Left renal pelvis (tissue), 4 donors: Measurements from ENCODE around the gene RALBP1. TPM values are rescaled to one million over a fixed set of nuclear protein-coding genes. Genes with fewer than 3 reads are reported as not detected.
"Not testable (repeated sequence)": the region's sequence is repeated elsewhere in the genome, so short reads cannot be mapped to it uniquely, and the experiment has no call there.

Experiments used
- DNase-seq, 4 donors: peaks; one replicate each; pipeline ENCODE4 v3.0.0-alpha.2; 2013; ENCODE audit warnings: low read depth in 4 of 4, low spot score in 3 of 4
- polyA plus RNA-seq, 4 donors: library from polyadenylated mRNA; unstranded; fragments of 120-200 nt; gene quantifications; one replicate each; pipeline ENCODE4 v1.2.1, GENCODE V29; 2013; ENCODE audit not compliant: insufficient read length in 4 of 4

RALBP1 gene
- polyA plus RNA-seq: 10 to 100 TPM; 54.1 to 89.9 (median 83.9) TPM

DNA sequence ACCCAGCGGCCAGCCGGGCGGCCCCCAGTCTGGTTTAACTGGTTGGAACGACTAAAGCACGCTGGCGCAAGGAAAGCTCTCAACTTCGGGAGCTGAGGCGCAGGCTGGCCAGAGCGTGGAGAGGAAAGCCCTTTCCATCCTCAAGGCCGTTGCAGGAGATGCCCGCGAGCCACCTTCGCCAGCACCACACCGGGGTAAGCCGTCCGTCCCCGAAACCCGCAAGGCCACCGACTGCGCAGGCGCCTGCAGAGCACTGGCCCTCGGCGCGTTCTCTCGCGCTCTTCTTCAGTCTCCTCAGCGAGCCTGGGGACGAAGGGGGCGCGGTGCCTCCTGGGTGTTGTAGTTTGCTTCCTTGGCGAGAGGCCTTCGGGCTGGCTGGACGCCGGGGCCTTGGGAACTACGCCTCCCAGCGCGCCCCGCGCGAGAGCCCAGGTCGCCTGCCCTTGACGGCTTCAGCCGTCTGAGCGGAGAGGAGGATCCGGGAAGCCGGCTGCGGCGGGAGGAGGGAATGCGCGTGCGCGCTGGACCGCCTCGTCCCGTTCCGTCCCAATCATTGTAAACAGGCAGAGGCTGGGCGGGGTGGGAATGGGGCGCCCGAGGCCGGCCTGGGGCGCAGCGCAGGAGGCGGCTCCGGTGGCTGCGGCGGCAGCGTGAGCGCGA lies at the start of gene RALBP1:
Gene RALBP1, plus strand, starts transcription at position 531 of the 660 bp plus-strand sequence. CDS start 37,533 bp downstream, outside the sequence.
- peak; percentile 99 for DNase-seq

- no peak for DNase-seq
Measured at GRCh38 chr18:9426753-9427152, 48.6 kb upstream of the RALBP1 start.

DNA sequence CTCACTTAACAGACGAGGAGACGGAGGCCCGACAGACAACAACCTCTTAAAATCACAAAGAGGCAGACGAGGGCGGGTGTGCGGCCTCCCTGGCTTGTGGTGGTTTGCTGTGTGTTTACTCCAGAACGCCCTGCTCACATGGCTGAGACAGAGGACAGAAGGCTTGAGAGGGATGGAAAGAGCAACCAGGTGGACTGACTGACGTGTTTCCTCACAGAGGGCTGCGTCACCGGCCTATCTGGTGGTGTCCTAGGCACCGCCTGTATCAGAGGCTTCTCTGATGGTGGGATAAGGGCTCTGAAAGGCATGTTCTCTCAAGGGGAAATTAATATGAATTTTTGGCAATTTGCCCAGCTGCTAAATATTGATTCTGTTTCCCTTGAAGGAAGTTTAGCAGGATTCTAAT lies 47.0 kb upstream of the RALBP1 start:
- no peak for DNase-seq

GRCh38 chr18:9428862-9429661 lies 46.3 kb upstream of the RALBP1 start:
- DNase-seq: no peak

DNA sequence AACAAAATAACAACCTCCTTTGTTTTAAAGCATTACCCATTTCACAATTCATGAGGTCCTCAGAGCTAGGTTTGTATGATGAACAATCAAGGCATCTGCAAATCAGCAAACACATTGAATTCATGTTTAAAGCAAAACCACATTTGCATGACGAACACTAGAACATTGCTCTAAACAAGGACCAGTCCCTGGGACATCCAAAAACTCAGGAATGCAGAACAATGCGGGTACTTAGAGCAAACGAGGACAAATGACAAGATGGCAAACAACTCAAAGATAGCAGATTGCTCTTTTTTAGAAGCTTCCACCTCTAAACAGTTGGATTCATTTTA lies 45.7 kb upstream of the RALBP1 start:
- DNase-seq: no peak

GRCh38 chr18:9430315-9430714 lies 45.0 kb upstream of the RALBP1 start:
- not testable (repeated sequence) for DNase-seq

DNA sequence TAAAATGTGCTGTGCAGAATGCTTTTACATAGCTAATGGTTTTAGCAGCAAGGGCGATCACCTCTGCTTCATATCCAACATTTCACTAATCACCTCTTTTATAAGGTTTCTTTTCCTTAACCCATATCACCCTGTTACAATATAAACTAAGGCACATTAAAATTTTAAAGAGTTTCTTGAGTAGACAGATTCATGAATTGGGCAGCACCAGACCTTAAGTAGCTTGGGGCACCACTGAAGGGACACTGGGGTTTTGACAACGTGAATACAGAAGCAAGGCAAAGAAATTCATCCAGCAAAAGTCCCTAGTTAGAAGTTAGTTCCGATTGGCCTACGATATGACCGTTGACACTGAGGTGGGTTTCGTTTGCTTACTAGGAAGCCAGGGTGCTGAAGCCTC lies 44.0 kb upstream of the RALBP1 start:
- DNase-seq: no peak

DNA sequence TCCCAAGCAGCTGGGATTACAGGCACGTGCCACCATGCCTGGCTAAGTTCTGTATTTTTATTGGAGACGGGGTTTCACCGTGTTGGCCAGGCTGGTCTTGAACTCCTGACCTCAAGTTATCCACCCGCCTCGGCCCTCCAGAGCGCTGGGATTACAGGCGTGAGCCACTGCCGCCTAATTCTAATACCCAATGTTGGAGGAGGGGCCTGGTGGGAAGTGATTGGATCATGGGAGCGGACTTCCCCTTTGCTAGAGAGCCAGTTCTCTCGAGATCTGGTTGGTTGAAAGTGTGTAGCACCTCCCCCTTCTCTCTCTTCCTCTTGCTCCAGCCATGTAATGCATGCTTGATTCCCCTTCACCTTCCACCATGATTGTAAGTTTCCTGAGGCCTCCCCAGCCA lies 42.2 kb upstream of the RALBP1 start:
- not testable (repeated sequence) for DNase-seq

DNA sequence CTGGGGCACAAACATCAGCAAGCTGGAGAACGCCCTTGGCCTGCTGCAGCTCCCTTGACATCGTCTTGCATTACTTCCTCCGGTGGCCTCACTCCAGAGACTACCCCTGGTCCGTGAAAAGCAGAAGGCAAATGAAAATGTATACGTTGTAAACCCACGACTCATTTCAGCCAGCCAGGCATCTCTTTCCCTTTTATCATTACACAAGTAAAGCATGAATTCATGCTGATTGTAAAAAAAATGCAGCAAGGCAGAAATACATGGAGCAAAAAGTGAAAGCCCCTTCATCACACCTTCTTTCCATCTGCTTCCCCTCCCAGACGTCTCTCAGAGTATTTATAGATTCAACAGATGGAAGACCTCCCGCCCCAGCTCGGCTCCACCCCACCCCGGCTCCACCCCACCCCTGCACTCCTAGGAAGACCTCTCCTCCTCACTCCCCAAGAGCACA lies 41.6 kb upstream of the RALBP1 start:
- DNase-seq: no peak

DNA sequence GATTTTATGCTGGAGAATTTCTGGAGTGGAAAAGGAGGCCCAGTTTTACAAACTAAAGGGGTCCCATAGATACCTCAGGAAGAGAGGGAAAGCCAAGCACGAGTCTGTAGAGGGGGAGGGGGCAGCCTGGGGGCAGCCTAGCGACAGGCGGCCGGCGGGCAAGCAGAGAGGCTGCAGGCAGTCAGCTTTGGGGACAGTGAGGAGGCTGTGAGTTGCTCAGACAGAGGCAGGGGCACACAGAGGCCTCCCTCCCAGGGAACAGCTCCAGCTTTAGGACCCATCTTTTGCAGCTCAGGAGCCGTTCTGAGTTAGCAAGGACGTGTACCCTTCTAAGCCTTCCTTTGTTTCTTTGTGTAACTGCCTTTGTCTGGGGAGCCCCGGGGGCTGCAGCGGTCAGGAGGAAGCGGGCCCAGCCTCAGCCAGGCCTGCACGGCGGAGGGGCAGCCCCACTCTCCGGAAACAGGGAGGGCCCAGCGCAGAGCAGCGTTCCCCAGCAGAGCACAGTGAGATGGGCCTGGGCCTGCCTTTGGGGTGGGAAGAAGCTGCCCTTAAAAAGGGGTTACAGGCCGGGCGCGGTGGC lies 41.1 kb upstream of the RALBP1 start:
- no peak for DNase-seq

DNA sequence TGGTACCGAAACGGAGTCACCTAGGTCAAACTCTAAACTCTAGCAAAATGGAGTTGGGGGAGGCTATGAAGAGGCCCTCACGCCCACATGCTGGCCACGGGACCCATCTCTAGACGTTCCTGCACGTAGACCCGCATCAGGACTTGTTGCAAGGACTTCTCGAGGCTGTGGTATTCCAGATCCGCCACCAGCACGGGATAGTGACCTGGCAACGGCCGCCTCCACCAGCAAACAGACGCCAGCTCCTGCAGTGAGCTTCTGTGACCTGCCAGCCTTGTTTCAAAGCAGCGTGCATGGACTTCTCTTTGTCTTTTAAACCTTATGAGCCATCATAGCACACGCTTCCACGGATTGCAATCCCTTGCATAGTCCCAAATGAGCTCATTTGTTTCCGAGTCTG lies 40.3 kb upstream of the RALBP1 start:
- DNase-seq: no peak

- no peak for DNase-seq
Measured at GRCh38 chr18:9436206-9436929, 38.9 kb upstream of the RALBP1 start.

- DNase-seq: no peak
Measured at GRCh38 chr18:9437021-9437437, 38.3 kb upstream of the RALBP1 start.

DNA sequence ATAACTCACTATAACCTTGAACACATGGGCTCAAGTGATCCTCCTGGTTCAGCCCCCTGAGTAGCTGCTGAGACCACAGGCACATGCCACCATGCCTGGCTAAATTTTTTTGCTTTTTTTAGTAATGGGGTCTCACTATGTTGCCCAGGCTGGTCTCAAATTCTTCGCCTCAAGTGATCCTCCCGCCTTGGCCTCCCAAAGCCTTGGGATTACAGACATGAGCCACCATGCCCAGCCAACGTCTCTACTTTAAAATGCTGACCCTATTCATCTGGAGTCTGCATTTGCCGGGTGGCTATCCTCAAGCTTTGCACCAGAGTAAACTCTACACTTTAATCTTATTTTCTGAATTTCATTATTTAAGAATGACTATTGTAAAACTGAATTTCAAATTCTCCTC lies 37.6 kb upstream of the RALBP1 start:
- no peak for DNase-seq

- DNase-seq: no peak
Measured at GRCh38 chr18:9441061-9441460, 34.3 kb upstream of the RALBP1 start.

DNA sequence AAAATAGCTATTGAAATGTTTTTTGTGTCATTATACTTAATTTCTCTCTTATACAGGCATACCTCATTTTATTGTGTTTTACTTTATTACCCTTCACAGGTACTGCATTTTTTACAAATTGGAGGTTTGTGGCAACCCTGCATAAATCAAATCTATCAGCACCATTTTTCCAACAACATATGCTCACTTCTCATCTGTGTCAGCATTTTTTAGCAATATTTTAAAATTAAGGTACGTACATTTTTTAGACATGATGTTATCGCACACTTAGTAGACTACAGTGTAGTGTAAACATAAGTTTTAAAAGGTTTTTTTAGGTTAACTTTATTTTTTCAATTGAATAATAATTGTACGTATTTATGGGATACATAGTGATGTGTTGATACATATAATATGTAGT lies 30.8 kb upstream of the RALBP1 start:
- DNase-seq: no peak

DNA sequence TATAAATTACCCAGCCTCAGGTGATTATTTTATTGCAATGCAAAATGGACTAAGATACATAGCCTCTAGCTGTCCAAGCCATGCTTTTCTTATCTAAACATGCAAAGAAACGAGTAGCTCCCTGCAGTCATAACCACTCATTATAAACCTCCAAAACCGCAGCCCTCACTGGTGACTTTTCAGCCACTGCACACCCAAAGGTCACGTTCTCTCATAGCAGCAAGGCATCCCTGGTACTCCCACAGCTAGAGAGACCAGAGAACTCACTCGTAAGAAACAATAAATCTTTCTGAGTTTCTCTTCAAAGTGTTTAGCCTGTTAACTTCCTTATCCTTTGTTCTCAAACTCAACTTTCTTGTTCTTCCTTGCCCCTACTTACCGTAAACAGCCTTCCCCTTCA lies 28.5 kb upstream of the RALBP1 start:
- DNase-seq: no peak

GRCh38 chr18:9447334-9447733 lies 28.0 kb upstream of the RALBP1 start:
- no peak for DNase-seq

- no peak for DNase-seq
Measured at GRCh38 chr18:9449600-9450414, 25.5 kb upstream of the RALBP1 start.

DNA sequence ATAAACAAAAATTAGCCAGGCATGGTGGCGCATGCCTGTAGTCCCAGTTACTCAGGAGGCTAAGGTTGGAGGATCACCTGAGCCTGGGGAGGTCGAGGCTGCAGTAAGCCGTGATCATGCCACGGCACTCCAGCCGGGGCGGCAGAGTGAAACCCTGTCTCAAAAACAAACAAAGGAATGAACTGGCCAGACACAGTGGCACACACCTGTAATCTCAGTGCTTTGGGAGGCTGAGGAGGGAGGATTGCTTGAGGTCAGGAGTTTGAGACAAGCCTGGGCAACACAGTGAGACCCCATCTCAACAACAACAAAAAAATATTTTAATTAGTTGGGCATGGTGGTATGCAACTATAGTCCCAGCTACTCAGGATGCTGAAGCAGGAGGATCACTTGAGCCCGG lies 24.4 kb upstream of the RALBP1 start:
- not testable (repeated sequence) for DNase-seq
